HG03565 (cell line): Measurements from ENCODE around the gene SELPLG.
"Not testable (repeated sequence)": the region's sequence is repeated elsewhere in the genome, so short reads cannot be mapped to it uniquely, and the experiment has no call there.

ENCODE experiments used
- ATAC-seq: cut with Tn5 transposase; IDR thresholded peaks from one replicate; pipeline ENCODE4 v1.9.1; 2021; ENCODE audit warnings: mild to moderate bottlenecking, moderate library complexity; ENCODE audit not compliant: unreplicated experiment

SELPLG gene

GRCh38 chr12:108638997-108639822 is 5.5 kb upstream of the SELPLG start:
- no peak for ATAC-seq

- no peak for ATAC-seq
These were observed 4.6 kb upstream of the SELPLG start for GRCh38 chr12:108638141-108638827.

- no peak for ATAC-seq
These were observed 3.7 kb upstream of the SELPLG start for GRCh38 chr12:108637222-108637971.

GRCh38 chr12:108635997-108636808 is 2.5 kb upstream of the SELPLG start:
- ATAC-seq, result no peak

GRCh38 chr12:108635201-108635996 is 1.7 kb upstream of the SELPLG start:
- ATAC-seq, result peak; percentile 39

- ATAC-seq, result no peak
These were observed 652 bp upstream of the SELPLG start for GRCh38 chr12:108634341-108634751.

GRCh38 chr12:108633081-108633533 is 587 bp downstream of the SELPLG start:
- ATAC-seq, result no peak

- not testable (repeated sequence) for ATAC-seq
These were observed 2.4 kb downstream of the SELPLG start for GRCh38 chr12:108631261-108631660.

- ATAC-seq, result no peak
These were observed 3.0 kb downstream of the SELPLG start for GRCh38 chr12:108630481-108631207.

DNA sequence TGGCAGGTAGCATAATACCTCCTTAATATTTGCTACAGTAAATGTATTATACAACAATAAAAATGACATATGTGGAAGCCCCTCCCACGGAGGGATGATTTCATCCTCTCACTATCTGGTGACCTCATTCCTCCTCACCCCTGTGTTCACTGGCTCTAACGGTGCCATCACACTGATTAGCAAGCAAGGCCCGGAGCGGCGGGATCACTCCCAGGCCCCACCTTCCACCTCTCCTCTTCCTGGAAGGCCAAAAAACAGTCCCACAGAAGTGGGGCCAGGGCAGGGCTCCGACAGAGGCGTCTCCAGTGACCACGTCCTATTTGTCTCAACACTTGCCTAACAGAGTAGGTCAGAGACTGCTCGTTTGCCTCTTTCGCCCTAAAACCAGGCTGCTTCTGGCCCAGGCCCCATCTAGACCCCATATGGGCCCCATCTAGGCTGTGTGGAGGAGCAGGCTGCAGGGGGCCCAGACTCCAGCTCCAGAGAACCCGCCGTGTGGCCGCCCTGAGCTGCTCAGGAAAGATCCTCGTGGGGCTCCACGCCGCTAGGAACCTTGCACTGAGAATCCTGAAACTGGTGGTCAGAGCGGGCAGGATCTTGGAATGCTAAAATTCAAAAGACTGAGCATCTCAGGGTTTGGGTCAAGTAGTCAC is 3.7 kb downstream of the SELPLG start:
- ATAC-seq, result no peak

- no peak for ATAC-seq
These were observed 4.5 kb downstream of the SELPLG start for GRCh38 chr12:108629151-108629550.

GRCh38 chr12:108627134-108627920 is 6.4 kb downstream of the SELPLG start:
- ATAC-seq, result no peak

GRCh38 chr12:108625228-108625627 is 8.5 kb downstream of the SELPLG start:
- no peak for ATAC-seq

GRCh38 chr12:108623577-108623976 is 10.1 kb downstream of the SELPLG start:
- ATAC-seq, result no peak

DNA sequence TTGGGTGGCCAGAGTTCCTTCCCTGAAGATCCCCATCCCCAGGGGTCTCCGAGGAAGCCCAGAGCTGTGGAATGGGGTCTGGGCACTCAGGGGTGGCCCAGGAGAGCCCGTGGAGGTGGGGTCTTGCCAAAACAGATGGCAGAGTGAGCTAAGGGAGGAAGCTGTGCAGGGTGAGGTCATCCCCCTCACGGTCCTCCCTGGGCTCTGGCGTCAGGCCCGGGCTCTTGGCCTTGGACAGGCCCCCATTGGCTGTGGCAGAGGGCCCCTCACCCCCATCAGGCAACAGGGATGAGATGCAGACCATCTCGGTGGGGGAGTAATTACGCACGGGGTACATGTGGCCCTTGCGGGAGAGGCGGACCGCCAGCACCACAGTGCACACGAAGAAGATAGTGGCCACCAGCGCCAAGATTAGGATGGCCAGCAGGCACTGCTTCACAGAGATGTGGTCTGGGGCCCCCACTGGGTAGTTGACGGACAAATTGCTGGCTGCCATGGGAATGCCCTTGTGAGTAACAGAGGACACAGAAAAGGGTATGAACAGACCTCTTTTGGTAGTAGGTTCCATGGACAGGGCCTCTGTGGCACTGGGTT is 10.7 kb downstream of the SELPLG start:
- no peak for ATAC-seq

GRCh38 chr12:108622421-108622820 is 11.3 kb downstream of the SELPLG start:
- ATAC-seq, result no peak

- no peak for ATAC-seq
These were observed 12.5 kb downstream of the SELPLG start for GRCh38 chr12:108621161-108621560.
